Activated naive CD4-positive, alpha-beta T cell treated with anti-CD3 and anti-CD28 coated beads for 36 hours (primary cell): ENCODE data around the gene RSPO3. TPM values are rescaled to one million over a fixed set of nuclear protein-coding genes. Genes with fewer than 3 reads are reported as not detected.
"Not testable (repeated sequence)": the region's sequence is repeated elsewhere in the genome, so short reads cannot be mapped to it uniquely, and the experiment has no call there.

Experiments
- CTCF ChIA-PET: fragments of 350-600 bp; sonication (Branson Sonifier 250); formaldehyde crosslinking; loops from one replicate; lab custom pipeline; 2021; ENCODE audit warnings: antibody characterized with exemption; lab: Charles Lee
- DNase-seq: peaks from one replicate; pipeline ENCODE4 v3.0.0-alpha.2; 2020
- H3K27ac Mint-ChIP-seq: one replicate; pipeline ENCODE4 v1.8.0; 2021; ENCODE audit warnings: mild to moderate bottlenecking, mixed read lengths
- H3K27me3 Mint-ChIP-seq: one replicate; pipeline ENCODE4 v1.8.0; 2021; ENCODE audit warnings: low read depth, mixed read lengths
- H3K36me3 Mint-ChIP-seq: one replicate; pipeline ENCODE4 v1.8.0; 2021; ENCODE audit warnings: low read depth, mixed read lengths
- H3K4me1 Mint-ChIP-seq: one replicate; pipeline ENCODE4 v1.8.0; 2021; ENCODE audit warnings: low read depth, mixed read lengths
- H3K4me3 Mint-ChIP-seq: one replicate; pipeline ENCODE4 v1.8.0; 2021; ENCODE audit warnings: mild to moderate bottlenecking, moderate library complexity, mixed read lengths
- H3K9me3 Mint-ChIP-seq: one replicate; pipeline ENCODE4 v1.8.0; 2021; ENCODE audit warnings: mixed read lengths
- intact Hi-C: fragments of 100-400 bp; cut with micrococcal nuclease; formaldehyde crosslinking; loops from one replicate; pipeline ENCODE4 v1.15.1; 2023
- total RNA-seq, 2 experiments: library from RNA; stranded (reverse); gene quantifications; one replicate each; pipeline ENCODE4 v1.2.3, GENCODE V29; 2021

Gene RSPO3
- total RNA-seq, 2 experiments from 2014 or later = not detected

- Mint-ChIP-seq H3K9me3 (no peaks in the 10 kb centered on the region), H3K4me1 (no peaks in the 10 kb centered on the region), H3K27me3 (peaks cover 18% of the 10 kb centered on the region), H3K4me3 (no peak overlapping the region), H3K36me3 (no peaks in the 10 kb centered on the region), H3K27ac (no peak overlapping the region)
- CTCF ChIA-PET = no interaction called here
- intact Hi-C loops = no loop called here
- DNase-seq = no peak
Measured at GRCh38 chr6:127215931-127216330, 97.5 kb downstream of the RSPO3 start.

GRCh38 chr6:127216810-127217789, 98.6 kb downstream of the RSPO3 start:
- H3K36me3 Mint-ChIP-seq = no peaks in the 10 kb centered on the region
- CTCF ChIA-PET = no interaction called here
- DNase-seq = no peak
- H3K4me1 Mint-ChIP-seq = no peaks in the 10 kb centered on the region
- H3K4me3 Mint-ChIP-seq = no peak overlapping the region
- no peak overlapping the region for H3K27ac Mint-ChIP-seq
- H3K9me3 Mint-ChIP-seq = no peaks in the 10 kb centered on the region
- H3K27me3 Mint-ChIP-seq = peaks cover 14% of the 10 kb centered on the region
- intact Hi-C loops = no loop called here

- Mint-ChIP-seq H3K27me3 (peaks cover 19% of the 10 kb centered on the region), H3K9me3 (no peaks in the 10 kb centered on the region)
Measured at GRCh38 chr6:127219869-127220268, 101.4 kb downstream of the RSPO3 start.

GRCh38 chr6:127221201-127221600, 102.7 kb downstream of the RSPO3 start:
- intact Hi-C loops = no loop called here
- Mint-ChIP-seq H3K4me3 (no peak overlapping the region), H3K27me3 (peaks cover 18% of the 10 kb centered on the region), H3K4me1 (no peaks in the 10 kb centered on the region), H3K9me3 (no peaks in the 10 kb centered on the region), H3K27ac (no peak overlapping the region), H3K36me3 (no peaks in the 10 kb centered on the region)
- no peak for DNase-seq
- CTCF ChIA-PET = interaction anchor here (0.9 to 1.2 kb wide), 2 partner anchors 9 to 45 kb away, joined by 3 read pairs; no protein-coding TSS in a partner anchor

More at GRCh38 chr6:127219869-127220268, 101.4 kb downstream of the RSPO3 start:
- intact Hi-C loops = no loop called here
- no peak overlapping the region for H3K4me3 Mint-ChIP-seq
- H3K36me3 Mint-ChIP-seq = no peaks in the 10 kb centered on the region
- H3K4me1 Mint-ChIP-seq = no peaks in the 10 kb centered on the region
- H3K27ac Mint-ChIP-seq = no peak overlapping the region
- CTCF ChIA-PET = interaction anchor here (1.2 kb wide), 1 partner anchor 46 kb away, joined by 3 read pairs; no protein-coding TSS in a partner anchor
- no peak for DNase-seq

- no peak for DNase-seq
- no peaks in the 10 kb centered on the region for H3K36me3 Mint-ChIP-seq
- H3K4me1 Mint-ChIP-seq = no peaks in the 10 kb centered on the region
- no peak overlapping the region for H3K27ac Mint-ChIP-seq
- CTCF ChIA-PET = no interaction called here
- no peaks in the 10 kb centered on the region for H3K9me3 Mint-ChIP-seq
- no peak overlapping the region for H3K4me3 Mint-ChIP-seq
- H3K27me3 Mint-ChIP-seq = peaks cover 16% of the 10 kb centered on the region
- intact Hi-C loops = no loop called here
Measured at GRCh38 chr6:127222418-127222817, 103.9 kb downstream of the RSPO3 start.

GRCh38 chr6:127225497-127225896, 107.0 kb downstream of the RSPO3 start:
- intact Hi-C loops = no loop called here

GRCh38 chr6:127233819-127234218, 115.3 kb downstream of the RSPO3 start:
- H3K27ac Mint-ChIP-seq, intact Hi-C loops, H3K36me3 Mint-ChIP-seq, H3K4me3 Mint-ChIP-seq, DNase-seq, H3K4me1 Mint-ChIP-seq, CTCF ChIA-PET: not testable (repeated sequence)
- peaks cover 16% of the 10 kb centered on the region for H3K9me3 Mint-ChIP-seq
- peaks cover 12% of the 10 kb centered on the region for H3K27me3 Mint-ChIP-seq

More at GRCh38 chr6:127225497-127225896, 107.0 kb downstream of the RSPO3 start:
- Mint-ChIP-seq H3K27me3 (peaks cover 22% of the 10 kb centered on the region), H3K36me3 (no peaks in the 10 kb centered on the region), H3K9me3 (peaks cover 4% of the 10 kb centered on the region), H3K27ac (no peak overlapping the region), H3K4me1 (no peaks in the 10 kb centered on the region), H3K4me3 (no peak overlapping the region)
- no peak for DNase-seq
- CTCF ChIA-PET = no interaction called here

- Mint-ChIP-seq H3K9me3 (no peaks in the 10 kb centered on the region), H3K4me1 (no peaks in the 10 kb centered on the region), H3K36me3 (no peaks in the 10 kb centered on the region), H3K27ac (no peak overlapping the region), H3K27me3 (peaks cover 2% of the 10 kb centered on the region), H3K4me3 (no peak overlapping the region)
- no peak for DNase-seq
- CTCF ChIA-PET = no interaction called here
- intact Hi-C loops = no loop called here
Measured at GRCh38 chr6:127243501-127243900, 125.0 kb downstream of the RSPO3 start.

Other genes with a start within 250 kb of the RSPO3 start
- 10 to 100 TPM in 1 of 2 experiments, 1 to 10 TPM in 1; 9.7 to 10.8 TPM for gene RNF146, start 148.2 kb downstream of the RSPO3 start, total RNA-seq
- gene ECHDC1, start 224.9 kb downstream of the RSPO3 start, total RNA-seq = 10 to 100 TPM; 40.1 to 41.4 TPM